GM21381 (cell line): ENCODE results near the gene TTLL11.

Experiments used
- ATAC-seq: cut with Tn5 transposase; IDR thresholded peaks from one replicate; pipeline ENCODE4 v1.9.1; 2021; ENCODE audit warnings: mild to moderate bottlenecking, moderate library complexity; ENCODE audit not compliant: unreplicated experiment

Gene TTLL11

DNA sequence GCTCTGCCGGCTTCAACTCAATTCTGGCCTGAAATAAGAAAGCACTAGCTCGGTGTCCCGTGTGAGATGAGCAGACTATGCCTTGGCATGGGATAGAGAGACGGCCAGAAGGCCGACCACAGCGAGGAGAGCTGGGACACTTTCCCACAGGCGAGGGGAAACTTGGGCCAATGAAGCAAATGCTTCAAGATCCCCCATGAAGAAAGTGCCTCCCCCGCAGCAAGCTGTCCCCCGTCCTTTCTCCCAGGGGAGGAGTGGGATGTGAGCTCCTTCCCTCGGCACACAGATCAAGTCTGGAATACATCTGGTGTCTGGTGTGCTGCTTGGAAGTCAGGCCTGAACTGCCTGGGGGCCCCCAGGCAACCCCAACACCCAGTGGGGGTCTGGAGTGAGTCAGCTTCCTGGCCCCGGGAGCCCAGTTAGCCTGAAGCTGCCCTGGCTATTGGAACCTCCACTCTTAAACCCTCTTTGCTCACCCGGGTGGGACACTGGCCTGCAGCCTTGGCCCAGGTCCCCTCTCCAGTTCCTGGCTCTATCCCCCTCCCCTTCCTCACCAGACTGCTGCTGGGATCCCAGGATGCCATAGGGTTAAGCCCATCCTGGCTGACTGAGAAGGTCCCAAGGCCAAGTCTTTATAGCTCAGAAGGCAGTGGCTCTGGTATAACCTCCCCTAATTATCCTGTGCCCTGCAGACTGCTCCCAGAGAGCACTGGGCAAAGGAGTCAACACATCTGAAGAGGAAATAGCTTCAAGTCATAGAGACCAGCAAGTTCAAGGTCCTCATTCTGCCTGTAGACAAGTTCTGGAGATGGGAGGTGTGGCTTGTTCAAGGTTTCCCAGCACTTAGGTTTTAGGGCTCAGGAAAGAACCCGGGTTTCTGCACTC, 205.3 kb downstream of the TTLL11 start:
- no peak for ATAC-seq

DNA sequence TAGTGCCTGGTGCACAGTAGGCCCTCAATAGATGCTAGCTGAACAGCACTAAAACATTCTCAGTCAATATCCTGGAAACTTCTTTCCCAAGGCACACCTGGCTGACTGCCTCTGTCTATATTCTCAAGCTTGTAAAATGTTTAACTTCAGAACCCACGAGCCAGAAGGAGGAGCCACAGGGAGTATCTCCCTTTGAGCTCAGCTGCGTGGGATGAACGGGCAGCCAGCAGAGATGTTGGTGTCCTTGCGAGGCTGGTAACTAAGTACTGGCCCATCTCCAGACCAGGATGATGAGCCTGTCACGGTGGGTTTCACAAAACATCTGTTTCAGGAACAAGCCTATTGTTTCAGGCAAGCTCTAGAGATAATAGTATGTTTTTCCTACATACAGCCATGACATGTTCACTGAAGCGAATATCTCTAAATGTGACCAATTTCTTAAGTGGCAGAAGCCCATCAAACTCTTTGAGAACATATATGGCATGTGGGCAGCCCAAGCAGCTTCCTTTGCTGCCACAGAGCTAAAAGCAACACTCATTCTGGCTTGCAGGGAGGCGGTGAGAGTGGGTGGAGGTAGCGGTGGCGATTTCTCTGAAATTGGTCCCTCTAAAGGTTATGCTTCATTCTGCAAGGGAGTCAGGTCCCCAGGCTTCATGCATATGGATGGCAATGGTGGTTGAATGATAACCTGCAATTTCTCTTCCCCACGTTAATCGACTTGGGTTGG, 206.2 kb downstream of the TTLL11 start:
- ATAC-seq: no peak

DNA sequence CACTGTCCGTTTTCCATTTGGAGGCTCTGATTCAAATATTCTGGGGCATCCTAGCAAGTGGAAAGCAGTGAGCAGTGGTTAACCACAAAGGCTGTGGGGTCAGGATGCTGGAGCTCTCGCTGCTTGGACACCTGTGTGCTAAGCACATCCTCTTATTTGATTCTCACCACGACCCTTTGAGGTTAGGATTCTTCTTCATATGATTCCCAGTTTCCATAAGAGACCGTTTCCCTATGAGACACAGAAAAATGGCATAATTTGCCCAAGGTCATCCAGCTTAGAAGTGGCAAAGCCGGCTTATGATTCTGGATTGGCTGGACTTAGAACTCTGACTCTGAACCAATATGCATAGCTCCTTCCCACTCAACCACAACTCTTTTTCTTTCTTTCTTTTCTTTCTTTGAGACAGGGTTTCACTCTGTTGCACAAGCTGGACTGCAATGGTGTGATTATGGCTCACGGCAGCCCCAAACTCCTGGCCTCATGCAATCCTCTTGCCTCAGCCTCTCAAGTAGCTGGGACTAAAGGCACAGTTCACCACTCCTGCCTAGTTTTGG, 207.7 kb downstream of the TTLL11 start:
- no peak for ATAC-seq

DNA sequence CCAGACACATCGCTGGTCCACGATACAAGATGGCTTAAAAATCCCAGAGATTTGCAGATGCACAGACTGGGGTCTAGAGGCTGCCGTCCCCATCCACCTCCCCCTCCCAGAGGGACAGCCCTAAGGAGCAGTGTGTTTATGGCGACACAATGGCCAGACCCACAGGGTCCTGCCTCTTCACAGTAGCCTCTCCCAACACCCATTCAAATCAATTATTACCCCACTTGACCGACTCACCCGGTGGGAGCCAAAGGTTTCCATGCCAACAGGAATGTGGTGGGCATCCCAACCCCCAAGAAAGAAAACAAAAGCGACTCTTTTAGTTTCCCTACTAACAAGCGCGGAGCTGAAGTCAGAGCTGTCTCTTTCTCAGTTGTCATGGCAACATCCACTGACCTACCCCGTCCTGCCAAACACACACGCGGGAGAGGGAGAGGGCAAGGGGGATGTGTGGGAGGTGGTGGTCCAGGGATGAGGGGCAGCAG, 209.0 kb downstream of the TTLL11 start:
- no peak for ATAC-seq

DNA sequence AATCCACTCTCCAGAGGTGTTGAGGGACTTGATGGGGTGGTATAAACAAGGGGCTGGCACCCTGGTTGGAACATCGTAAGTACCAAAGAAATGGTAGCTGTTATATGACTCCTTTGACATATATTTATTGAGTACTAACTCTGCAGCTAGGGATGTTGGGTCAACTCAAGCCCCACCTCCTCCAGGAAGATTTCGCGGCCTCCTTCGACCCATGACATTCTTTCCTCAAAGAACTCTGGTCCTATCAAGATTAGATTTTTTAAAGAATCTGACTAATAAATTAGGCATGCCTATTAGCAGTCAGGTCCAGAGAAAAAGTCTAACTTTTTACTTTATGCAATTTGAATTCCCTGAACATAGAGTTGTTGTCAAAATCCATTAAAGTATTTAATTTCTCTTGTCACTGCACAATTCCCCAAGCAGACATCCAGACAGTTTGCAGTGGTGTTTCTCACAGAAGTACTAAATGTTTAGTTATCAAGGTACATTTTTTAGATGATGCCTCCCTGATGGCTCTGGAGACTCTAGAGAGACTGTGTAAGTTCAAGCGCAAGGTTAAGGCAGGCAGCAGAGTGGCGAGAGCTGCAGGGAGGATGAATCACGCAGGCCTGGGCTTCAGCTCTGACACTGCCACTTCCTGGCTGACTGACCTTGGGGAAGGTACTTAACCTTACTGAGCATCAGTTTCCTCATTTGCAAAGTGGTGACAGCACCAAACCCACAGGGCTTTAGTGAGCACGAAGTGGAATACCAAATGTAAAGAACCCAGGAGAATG, 209.6 kb downstream of the TTLL11 start:
- no peak for ATAC-seq

DNA sequence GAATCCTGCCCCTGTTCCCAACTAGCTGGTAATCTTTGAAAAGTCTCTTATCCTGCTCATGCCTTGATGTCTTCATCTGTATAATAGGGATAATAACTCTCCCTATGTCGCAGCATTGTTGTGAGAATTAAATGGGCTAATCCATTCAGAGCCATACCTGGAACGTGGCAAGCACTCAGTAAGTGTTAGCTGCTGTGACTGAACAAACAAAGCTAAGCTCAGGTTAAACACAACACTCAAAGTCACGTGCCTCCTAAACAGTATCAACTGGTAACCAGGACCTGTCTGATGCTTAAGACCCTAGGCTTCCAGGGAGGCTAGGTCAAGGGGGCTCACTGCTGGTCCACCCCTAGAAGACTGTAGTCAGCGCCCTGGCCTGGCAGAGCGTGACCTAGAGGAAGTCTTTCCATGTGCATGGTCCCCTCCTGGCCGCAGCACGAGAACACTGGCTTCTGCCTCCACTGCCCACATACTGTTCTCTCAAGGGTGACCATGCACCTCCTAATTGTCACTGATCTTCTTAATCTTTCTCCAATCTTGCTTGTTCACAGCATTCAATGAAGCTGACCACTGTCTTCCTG, 211.1 kb downstream of the TTLL11 start:
- no peak for ATAC-seq

DNA sequence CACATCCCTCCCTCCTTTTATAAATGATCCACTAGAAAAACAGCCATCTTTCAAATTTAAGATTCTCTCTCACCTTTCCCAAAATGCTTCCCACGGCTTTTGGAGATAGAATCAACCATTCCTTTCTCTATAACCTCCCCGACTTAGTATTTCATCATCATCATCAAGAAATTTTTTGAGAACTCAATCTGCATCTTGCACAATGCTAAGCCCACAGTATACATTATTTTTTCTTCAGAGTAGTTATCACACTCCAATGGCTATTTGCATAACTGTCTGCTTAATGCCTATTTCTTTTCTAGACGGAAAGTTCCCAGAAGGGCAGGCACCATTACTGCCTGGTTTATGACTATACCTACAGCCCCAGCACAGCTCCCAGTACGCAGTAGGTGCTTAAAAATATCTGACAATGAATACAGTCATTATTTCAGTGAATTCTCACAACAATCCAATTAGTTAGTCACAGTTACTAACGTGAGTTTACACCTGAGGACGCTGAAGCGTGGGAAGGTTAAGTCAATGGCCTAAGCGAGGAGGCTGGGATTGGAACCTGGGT, 212.7 kb downstream of the TTLL11 start:
- ATAC-seq: no peak

DNA sequence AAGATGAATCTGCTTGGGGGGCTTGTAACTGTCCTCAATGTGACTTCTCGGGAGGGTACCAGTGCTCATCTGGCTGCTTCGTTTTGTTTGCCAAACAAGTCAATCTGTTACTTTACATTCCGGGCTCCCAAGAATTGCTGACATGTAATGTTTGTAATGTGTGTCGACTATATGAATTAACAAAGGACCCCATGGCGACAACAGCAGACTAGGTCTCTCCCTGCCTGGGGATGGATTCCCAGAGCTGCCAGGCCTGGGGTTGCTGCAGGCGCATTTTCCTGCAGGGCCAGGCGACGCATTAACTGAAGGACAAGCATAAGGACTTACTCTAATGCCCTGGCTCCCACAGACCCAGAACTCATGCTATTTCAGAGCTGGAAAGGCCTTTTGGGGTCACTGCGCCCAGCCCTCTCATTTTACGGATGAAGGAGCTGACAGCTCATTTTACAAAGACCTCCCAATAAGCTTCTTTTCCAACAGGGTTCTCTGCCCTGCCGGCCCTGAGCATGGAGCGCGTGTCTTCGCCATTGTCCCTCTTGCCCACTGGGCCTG, 214.8 kb downstream of the TTLL11 start:
- ATAC-seq: no peak

DNA sequence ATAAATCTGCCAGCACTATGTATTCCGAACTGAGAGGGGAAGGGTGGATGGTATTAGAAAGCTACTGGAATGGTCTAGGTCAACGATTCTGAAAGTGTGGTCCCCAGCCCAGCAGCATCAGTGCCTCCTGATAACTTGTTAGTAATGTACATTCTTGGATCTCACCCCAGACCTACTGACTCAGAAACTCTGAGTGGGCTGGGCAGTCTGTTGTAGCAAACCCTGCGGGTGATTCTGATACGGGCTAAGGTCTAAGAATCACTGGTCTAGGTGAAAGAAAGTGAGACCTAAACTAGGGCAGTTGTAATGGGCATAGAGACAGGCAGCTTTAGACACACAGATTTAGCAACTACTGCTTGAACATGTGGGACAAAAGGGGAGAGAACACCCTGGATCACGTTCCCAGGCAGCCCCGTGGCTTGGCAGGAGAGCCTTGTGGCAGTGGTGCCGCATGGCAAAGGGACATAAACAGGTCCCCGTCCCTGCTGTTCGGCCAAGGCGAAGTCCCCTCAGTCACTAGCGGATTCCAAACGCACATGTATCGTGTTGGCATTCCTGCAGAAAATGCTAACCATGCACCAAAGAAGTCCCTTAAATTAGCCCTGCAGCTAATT, 216.3 kb downstream of the TTLL11 start:
- no peak for ATAC-seq

DNA sequence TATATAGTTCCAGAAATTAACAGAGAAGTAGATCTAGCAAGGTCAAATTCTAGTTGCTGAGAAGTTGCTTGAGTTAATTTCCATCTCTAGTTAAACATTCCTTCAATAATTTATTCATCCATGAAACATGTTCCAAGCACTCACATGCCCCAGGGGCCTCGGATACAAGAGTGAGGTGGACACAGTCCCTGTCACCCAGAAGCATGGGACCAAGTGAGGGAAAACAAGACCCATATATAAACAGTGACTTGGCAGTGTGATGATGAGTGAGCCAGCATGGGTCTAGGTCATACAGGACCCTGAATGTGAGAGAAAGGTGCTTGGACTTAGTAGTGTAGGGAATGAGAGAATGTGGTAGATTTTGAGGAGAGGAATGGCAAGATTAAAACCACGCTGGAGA, 216.9 kb downstream of the TTLL11 start:
- no peak for ATAC-seq

DNA sequence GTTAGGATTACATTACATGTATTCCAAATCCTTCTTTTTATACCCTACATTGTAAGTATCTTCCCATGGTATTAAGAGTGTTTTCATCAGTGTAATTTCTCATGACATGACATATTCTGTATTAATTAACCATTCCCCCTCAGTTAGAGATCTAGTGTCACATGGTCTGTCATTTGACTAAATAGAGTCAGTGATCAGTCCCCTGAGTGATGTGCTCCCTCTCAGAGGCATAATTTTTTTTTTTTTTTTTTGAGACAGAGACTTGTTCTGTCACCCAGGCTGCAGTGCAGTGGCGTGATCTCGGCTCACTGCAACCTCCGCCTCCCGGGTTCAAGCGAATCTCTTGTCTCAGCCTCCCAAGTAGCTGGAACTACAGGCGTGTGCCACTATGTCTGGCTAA, 218.6 kb downstream of the TTLL11 start:
- no peak for ATAC-seq

DNA sequence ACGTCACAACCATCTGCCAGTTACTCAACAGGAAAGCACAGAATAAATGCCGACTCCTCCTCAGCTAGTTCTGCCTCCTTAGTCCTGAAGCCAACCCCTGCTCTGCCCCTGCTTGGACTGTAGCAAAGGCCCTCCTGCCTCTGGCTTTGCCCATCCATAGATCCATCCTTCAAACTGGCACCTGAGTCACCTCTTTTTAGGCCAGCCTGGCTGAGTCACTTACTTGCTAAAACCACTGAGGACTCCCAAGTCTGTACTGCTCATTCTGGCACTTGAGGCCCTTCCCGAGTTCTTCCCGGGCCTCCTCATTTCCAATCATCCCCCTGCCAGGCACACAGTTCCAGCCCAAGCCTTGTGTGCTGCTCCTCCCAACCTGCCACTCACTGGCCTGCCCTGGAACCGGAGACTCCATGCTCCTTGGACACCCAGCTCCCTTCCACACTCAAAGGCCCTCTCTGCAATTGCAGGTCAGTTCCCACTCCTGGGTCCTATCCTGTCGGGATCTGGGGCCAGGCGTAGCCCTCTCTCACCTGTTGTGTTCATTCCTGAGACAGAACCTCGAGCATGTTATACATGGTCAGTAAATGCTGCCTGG, 221.6 kb downstream of the TTLL11 start:
- no peak for ATAC-seq

DNA sequence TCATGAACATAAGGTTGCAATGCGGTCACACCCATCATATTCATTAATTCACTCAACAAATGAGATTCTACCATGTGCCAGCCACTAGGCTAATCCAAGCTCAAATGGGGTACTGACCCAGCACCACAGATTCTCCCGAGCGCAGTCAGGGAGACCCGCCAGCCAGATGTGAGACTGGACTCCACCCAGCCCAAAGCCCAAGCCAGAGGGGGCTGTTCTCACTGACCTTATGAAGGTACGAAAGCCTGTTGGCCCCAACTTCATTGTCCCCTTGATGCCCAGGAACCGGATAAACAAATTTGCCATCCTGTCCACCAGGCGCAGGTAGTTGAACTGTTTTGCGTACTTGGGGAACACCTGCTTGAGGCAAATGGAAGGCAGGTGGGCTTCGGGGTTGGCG, 222.8 kb downstream of the TTLL11 start:
- no peak for ATAC-seq

DNA sequence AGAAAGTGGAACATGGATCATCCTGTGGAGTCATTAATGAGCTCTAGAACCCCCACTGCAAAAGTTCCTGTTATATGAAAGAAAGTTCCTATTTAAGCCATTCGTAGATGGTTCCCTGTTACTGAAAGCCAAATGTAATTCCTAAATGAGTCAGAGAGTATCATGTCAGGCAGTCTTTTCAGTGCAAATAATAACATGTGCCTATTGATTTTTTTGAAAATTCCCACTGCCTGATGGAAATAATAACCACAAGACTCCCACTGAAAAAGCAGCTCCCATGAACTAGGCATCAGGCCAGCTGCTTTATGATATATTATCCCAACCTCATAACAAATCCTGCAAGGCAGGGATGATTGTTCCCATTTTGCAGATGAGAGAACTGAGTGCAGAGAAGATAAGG, 224.5 kb downstream of the TTLL11 start:
- no peak for ATAC-seq

DNA sequence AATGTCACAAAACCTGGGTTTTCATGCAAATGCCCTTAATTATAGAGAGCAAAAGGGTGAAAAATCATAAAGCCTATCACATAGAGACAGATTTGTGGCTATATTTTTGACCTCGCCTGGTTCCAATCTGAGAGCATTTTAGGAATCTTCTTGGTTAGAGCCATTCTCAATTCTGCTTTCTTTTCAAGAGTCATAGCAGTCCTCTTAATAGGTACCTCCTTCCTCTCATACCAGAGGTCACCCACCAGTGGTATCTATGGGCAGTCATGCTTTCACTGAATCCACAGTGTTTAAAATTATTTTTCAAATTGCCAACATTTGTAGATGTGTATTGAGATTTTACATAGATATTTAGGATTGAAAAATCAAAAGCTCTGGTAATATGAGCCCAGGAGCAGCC, 226.2 kb downstream of the TTLL11 start:
- ATAC-seq: no peak

DNA sequence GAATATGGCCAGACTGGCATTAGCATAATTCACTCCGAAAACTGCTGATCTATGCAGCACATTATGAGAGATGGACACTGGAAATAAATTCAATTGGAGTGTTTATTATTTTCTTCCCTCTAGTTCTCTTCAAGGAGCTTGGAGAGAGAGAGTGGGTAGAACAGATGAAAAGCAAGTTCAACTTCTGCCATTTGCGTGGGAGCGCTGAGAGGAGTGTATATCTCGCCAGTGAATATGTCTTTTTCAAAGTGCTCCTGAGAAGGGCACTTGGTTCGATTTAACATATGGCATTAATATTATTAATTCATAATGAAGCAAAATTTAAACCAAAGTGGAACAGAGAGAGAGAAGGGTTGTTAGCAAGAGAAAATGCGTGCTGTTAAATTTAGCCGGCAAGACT, 227.2 kb downstream of the TTLL11 start:
- ATAC-seq: no peak

DNA sequence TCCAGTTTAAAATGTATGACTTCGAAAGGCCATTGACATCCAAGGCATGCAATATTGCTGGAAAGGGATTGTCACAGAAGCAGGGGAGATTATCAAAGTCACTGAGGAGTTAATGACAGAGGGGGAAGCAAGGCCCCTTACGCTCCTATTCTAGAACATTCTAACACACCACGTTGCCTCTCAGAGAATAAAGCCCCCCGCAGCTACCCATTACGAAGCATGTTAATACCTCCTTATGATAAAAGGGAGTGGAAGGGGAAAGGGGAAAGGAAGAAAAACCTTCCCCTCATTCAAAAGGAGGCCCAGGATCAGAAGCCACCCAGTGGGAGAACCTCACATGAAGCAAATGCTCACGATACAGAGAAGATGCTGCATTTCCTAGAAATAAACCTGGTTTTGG, 228.0 kb downstream of the TTLL11 start:
- ATAC-seq: no peak

DNA sequence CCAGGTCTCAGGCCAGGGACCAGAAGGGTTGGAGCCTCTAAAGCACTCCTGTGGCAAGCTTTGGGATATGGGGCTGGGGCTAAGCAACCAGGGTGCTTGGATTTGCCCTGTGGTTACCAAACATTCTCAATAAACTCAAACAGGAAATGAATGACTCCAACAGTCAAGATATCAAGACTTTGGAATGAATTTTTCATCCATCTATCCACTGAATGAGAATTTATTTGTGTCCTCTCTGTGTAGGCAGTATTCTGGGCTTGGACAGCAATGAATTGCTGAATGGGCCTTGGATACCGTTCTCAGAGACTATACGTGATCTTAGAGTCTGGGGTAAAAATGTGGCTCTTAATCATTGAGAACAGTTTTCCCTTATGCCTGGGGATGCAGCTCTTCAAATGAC, 229.2 kb downstream of the TTLL11 start:
- no peak for ATAC-seq
